NCI-H187 treated with DMSO at 0.1 percent for 48 hours (cell line): ENCODE measurements around the gene VSTM1.
"Not testable (repeated sequence)": the region's sequence is repeated elsewhere in the genome, so short reads cannot be mapped to it uniquely, and the experiment has no call there.

Source experiments
- DNase-seq: peaks from one replicate; lab custom pipeline; 2025; lab: John Stamatoyannopoulos, UW

Gene VSTM1

DNA sequence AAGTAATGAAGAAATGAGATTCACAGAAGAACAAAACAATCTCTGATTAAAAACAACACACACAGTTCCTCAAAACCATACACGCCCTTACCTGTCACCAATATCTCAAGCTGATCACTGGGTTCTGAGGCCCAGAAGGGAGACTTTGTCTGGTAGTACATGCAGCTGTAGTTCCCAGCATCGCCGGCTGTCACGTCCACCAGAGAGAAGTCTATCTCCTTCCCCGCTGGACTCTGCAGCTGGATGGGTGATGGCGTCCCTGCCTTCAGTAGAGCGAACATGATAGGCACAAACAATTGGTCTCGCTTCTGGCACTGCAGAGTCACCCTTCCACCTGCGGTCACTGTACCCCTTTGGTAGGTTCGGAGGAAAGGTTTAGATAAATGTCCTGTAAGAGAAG is 10.1 kb upstream of the VSTM1 start:
- DNase-seq, result no peak

- no peak for DNase-seq
Measured at GRCh38 chr19:54069470-54069869, 5.8 kb upstream of the VSTM1 start.

- no peak for DNase-seq
Measured at GRCh38 chr19:54062643-54063042, 1.1 kb downstream of the VSTM1 start.

- no peak for DNase-seq
Measured at GRCh38 chr19:54047616-54048015, 16.1 kb downstream of the VSTM1 start.

DNA sequence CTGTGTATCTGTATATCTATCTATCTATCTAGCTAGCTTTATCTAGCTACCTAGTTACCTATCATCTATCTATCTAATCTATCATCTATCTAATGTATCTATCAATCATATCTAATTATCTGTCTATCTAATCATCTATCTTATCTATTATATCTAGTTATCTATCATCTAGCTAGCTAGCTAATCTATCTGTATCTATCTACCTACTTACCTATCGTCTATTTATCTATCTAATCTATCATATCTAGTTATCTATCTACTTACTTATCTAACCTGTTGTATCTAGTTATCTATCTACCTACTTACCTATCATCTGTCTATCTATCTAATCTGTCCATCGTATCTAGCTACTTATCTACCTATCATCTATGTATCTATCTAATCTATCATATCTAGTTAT is 17.9 kb downstream of the VSTM1 start:
- no peak for DNase-seq

GRCh38 chr19:54042989-54043388 is 20.7 kb downstream of the VSTM1 start:
- no peak for DNase-seq

DNA sequence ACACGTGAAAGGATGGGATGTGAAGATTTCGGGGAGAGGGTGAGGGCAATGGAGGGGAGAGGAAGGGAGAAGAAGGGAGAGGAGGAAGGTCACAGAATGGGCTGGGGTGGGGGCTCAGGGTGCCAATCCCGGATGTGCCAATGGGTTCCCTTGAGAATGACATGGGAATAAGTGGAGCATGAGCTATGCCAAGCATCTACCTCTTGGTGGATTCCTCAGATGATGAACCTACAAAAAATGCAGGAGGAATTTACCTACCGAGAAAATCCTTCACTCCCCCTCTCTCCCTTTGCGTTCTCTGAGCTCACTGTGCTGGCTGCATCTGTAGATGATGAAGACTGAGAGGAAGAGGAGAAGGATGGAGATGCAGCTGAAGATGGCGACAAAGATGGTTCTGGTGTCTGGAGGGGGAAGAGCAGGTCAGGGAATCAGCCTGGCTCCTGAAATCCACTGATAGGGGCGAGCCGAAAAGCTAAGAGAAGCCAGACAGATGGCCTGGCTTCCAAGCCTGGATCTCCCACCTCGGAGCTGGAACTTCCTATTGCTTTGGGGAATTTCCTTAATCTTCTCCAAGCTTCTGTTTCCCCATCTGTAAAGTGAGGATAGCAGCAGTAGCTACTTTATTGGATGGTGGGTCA is 21.6 kb downstream of the VSTM1 start:
- DNase-seq, result no peak

DNA sequence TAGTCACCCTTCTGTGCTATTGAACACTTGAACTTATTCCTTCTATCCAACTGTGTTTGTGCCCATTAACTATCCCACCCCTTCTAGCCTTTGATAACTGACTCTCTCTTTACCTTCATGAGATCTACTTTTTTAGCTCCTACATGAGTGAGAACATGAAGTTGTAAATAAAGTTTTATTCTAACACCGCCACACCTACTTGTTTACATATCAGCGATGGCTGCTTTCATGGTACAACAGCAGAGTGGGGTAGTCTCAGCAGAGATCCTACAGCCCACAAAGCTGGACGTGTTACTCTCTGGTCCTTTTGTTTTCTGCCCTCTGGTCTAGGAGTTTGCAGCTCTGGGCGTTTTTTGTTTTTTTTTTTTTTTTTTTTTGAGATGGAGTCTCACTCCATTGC is 23.7 kb downstream of the VSTM1 start:
- DNase-seq, result no peak

DNA sequence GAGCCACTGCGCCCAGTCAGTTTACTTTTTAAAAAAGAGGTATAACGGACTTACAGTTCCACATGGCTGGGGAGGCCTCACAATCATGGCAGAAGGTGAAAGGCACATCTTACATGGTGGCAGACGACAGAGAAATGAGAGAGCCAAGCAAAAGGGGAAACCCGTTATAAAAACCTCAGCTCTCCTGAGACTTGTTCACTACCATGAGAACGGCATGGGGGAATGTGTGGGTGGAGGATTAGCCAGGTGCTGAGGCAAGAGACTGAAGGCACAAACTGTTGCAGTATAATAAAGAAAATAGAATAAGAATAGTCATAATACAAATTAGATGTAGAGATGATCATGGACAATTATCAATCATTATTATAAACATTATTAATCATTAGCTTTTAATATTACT is 27.2 kb downstream of the VSTM1 start:
- not testable (repeated sequence) for DNase-seq

GRCh38 chr19:54035215-54036178 is 28.2 kb downstream of the VSTM1 start:
- DNase-seq, result no peak

DNA sequence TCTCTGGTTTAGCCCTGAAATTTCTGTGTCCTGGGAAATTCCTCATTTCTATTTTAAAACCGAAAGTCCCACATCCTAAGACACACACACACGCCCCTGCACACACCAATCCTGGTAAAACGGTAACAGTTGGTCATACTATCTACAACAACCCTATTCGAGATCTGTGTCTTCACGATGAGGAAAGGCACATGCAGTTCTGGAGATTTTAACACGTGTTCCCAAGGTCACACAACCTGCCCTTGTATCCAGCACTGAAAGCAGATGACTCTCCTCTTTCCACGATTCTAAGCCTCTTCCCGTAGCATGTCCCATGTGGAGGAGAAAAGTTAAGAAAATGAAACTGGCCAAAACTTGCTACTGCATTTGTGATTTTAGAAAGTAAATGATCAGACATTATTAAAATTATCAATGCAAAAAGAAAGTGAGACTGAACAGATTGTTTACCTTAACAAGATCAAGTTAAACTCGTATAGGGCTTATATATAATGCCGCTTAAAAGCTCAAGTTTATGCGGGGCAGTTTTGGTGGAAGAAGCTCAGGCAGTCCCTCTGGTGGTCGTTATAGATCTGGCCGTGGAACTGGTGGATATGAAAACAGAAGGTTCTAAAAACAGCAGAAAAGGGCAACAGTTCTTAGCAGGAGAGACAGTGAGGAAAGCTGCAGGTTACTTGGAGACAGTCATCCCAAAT is 32.7 kb downstream of the VSTM1 start:
- no peak for DNase-seq

GRCh38 chr19:54029930-54030490 is 33.7 kb downstream of the VSTM1 start:
- DNase-seq, result no peak

DNA sequence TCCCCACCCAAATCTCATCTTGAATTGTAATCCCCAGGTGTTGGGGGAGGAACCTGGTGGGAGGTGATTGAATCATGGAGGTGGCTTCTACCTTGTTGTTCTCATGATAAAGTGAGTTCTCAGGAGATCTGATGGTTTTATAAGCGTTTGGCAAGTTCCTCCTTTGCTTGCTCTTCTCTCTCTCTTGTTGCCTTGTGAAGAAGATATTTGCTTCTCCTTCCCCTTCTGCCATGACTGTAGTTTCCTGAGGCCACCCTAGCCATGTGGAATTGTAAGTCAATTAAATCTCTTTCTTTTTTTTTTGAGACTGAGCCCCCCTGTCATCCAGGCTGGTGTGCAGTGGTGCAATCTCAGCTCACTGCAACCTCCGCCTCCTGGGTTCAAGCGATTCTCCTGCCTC is 34.4 kb downstream of the VSTM1 start:
- no peak for DNase-seq

GRCh38 chr19:54026656-54027055 is 37.0 kb downstream of the VSTM1 start:
- DNase-seq, result no peak

GRCh38 chr19:54024660-54025059 is 39.0 kb downstream of the VSTM1 start:
- DNase-seq, result no peak

GRCh38 chr19:54023191-54023590 is 40.5 kb downstream of the VSTM1 start:
- no peak for DNase-seq

DNA sequence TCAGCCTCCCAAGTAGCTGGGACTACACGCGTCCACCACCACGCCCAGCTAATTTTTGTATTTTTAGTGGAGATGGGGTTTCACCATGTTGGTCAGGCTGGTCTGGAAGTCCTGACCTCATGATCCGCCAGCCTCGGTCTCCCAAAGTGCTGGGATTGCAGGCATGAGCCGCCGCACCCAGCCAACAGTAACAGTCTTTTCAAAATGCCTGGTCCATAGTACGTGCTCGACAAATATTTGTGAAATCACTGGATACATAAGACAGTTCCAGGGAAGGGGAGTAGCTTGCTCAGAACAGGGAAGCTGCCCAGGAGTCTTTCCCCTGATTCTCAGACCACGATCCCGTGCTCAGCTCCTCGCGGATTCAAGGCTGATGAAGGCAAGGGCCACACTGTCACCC is 41.8 kb downstream of the VSTM1 start:
- no peak for DNase-seq

DNA sequence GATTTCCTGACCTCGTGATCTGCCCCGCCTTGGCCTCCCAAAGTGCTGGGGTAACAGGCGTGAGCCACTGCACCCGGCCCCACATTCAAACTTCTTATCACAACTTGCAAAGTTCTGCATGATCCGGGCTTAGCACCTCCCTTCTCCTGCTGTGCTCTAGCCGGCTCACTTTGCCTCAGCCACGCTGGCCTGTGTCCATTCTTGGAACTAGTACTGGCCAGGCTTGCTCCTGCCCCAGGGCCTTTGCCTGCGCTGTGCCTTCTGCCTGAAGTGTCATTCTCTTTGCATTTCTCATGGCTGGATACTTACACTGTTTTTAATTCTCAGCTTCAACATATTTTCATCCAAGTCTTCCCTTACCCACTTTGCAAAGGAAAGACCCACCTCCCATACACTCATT is 42.3 kb downstream of the VSTM1 start:
- DNase-seq, result no peak

- DNase-seq, result no peak
Measured at GRCh38 chr19:54017261-54017660, 46.4 kb downstream of the VSTM1 start.

DNA sequence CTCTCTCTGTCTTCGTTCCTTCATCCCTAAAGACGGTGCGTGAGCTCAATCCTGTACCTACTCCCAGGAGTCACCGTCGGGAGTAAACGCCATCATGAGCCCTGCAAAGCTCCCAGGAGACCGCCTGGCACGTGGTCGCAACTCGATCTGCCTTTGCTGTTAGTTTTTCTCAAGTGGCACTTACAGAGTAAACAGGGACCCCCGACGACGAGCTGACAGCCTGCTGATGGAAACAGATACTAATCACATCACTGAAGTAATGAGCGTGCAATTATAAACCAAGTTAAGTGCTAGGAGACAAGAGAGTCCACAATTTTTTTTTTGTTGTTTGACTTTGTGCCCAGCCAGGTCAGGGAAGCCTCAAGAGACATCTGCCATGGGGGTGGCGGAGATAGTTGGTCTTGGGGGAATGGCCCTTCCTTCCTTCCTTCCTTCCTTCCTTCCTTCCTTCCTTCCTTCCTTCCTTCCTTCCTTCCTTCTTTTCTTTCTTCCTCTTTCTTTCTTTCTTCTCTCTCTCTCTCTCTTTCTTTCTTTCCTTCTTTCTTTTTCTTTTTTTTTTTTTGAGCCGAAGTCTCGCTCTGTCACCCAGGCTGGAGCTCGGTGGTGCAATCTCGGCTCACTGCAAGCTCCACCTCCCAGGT is 48.7 kb downstream of the VSTM1 start:
- DNase-seq, result no peak

- DNase-seq, result no peak
Measured at GRCh38 chr19:54013866-54014265, 49.8 kb downstream of the VSTM1 start.
